ENCODE measurements around the gene PDZD2.

PDZD2 gene

GRCh38 chr5:32083981-32084430, 445.1 kb downstream of the PDZD2 start:
- Histone ChIP-seq H3K9me3 (ENCODE audit: control insufficient read depth, insufficient read depth, low read length) (no peaks in the 10 kb centered on the region), H3F3A (ENCODE audit: control insufficient read depth, insufficient read depth) (no peaks in the 10 kb centered on the region)
- TF ChIP-seq EZH2phosphoT487 (IDR thresholded peaks at IDR 0.05; ENCODE audit: borderline replicate concordance, low read length): no peak
- TF ChIP-seq CTCF (IDR thresholded peaks at IDR 0.05; ENCODE audit: low read depth, low read length, poor library complexity, severe bottlenecking): no peak

GRCh38 chr5:32087086-32088082, 448.5 kb downstream of the PDZD2 start:
- H3K4me2 ChIP-seq (ENCODE audit: low read length): no peak overlapping the region
- H3K4me1 ChIP-seq (ENCODE audit: control insufficient read depth, low read length): no peaks in the 10 kb centered on the region
- H3K4me3 ChIP-seq (ENCODE audit: low read length): no peak overlapping the region
- TF ChIP-seq CTCF (IDR thresholded peaks at IDR 0.05; ENCODE audit: low read depth, low read length, poor library complexity, severe bottlenecking) (no peak), EZH2phosphoT487 (IDR thresholded peaks at IDR 0.05; ENCODE audit: borderline replicate concordance, low read length) (no peak)
- peaks cover under 1% of the 10 kb centered on the region; the same call in 1 of the 2 replicates for H3F3A ChIP-seq (ENCODE audit: control insufficient read depth, insufficient read depth)
- no peaks in the 10 kb centered on the region for H3K9me2 ChIP-seq (replicated peaks; ENCODE audit: control insufficient read depth, low read length)
- no peak overlapping the region for H3K27ac ChIP-seq (ENCODE audit: low read depth, low read length)
- H3K27me3 ChIP-seq (ENCODE audit: control insufficient read depth, low read length): no peaks in the 10 kb centered on the region
- H3K79me2 ChIP-seq (ENCODE audit: control insufficient read depth, low read length): no peaks in the 10 kb centered on the region
- H3K36me3 ChIP-seq (ENCODE audit: control insufficient read depth, low read length): no peaks in the 10 kb centered on the region; the same call in 1 of the 2 replicates
- no peaks in the 10 kb centered on the region for H3K9me3 ChIP-seq (ENCODE audit: control insufficient read depth, insufficient read depth, low read length)
- H4K20me1 ChIP-seq (ENCODE audit: control insufficient read depth, insufficient read depth, low read depth, low read length): no peaks in the 10 kb centered on the region

More at GRCh38 chr5:32083981-32084430, 445.1 kb downstream of the PDZD2 start:
- H3K4me3 ChIP-seq (ENCODE audit: low read length): no peak overlapping the region
- no peak overlapping the region for H3K27ac ChIP-seq (ENCODE audit: low read depth, low read length)
- no peaks in the 10 kb centered on the region; the same call in 1 of the 2 replicates for H3K36me3 ChIP-seq (ENCODE audit: control insufficient read depth, low read length)
- H3K27me3 ChIP-seq (ENCODE audit: control insufficient read depth, low read length): no peaks in the 10 kb centered on the region
- no peaks in the 10 kb centered on the region for H4K20me1 ChIP-seq (ENCODE audit: control insufficient read depth, insufficient read depth, low read depth, low read length)
- no peak overlapping the region for H3K4me2 ChIP-seq (ENCODE audit: low read length)
- no peaks in the 10 kb centered on the region for H3K9me2 ChIP-seq (replicated peaks; ENCODE audit: control insufficient read depth, low read length)
- H3K4me1 ChIP-seq (ENCODE audit: control insufficient read depth, low read length): no peaks in the 10 kb centered on the region
- no peaks in the 10 kb centered on the region for H3K79me2 ChIP-seq (ENCODE audit: control insufficient read depth, low read length)

GRCh38 chr5:32088214-32088613, 449.3 kb downstream of the PDZD2 start:
- Histone ChIP-seq H3K9me2 (replicated peaks; ENCODE audit: control insufficient read depth, low read length) (no peaks in the 10 kb centered on the region), H3F3A (ENCODE audit: control insufficient read depth, insufficient read depth) (peaks cover 2% of the 10 kb centered on the region; the same call in 1 of the 2 replicates), H4K20me1 (ENCODE audit: control insufficient read depth, insufficient read depth, low read depth, low read length) (no peaks in the 10 kb centered on the region), H3K4me2 (ENCODE audit: low read length) (no peak overlapping the region), H3K27ac (ENCODE audit: low read depth, low read length) (no peak overlapping the region), H3K36me3 (ENCODE audit: control insufficient read depth, low read length) (peaks cover 4% of the 10 kb centered on the region), H3K4me3 (ENCODE audit: low read length) (no peak overlapping the region), H3K79me2 (ENCODE audit: control insufficient read depth, low read length) (no peaks in the 10 kb centered on the region), H3K4me1 (ENCODE audit: control insufficient read depth, low read length) (no peaks in the 10 kb centered on the region), H3K9me3 (ENCODE audit: control insufficient read depth, insufficient read depth, low read length) (no peaks in the 10 kb centered on the region), H3K27me3 (ENCODE audit: control insufficient read depth, low read length) (no peaks in the 10 kb centered on the region)
- TF ChIP-seq EZH2phosphoT487 (IDR thresholded peaks at IDR 0.05; ENCODE audit: borderline replicate concordance, low read length) (no peak), CTCF (IDR thresholded peaks at IDR 0.05; ENCODE audit: low read depth, low read length, poor library complexity, severe bottlenecking) (no peak)

Measured in DOHH2 (cell line).